ENCODE results near the gene SCN2A. TPM values are rescaled to one million over a fixed set of nuclear protein-coding genes. Genes with fewer than 3 reads are reported as not detected.

SCN2A gene
- total RNA-seq, 1 donor from 2014 or later, result 1.5 TPM

DNA sequence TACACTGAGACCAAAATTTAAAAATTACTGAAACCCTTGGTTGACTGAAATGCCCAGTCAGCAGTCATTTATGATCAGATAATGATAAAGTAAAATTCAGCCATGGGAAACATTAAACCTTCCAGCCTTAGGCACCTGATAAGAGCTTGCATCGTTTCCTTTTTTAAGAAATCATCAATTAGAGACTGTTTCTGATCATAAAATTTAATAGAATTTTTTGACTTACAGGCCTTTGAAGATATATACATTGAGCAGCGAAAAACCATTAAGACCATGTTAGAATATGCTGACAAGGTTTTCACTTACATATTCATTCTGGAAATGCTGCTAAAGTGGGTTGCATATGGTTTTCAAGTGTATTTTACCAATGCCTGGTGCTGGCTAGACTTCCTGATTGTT, 130.7 kb downstream of the SCN2A start:
- no peak for TF ChIP-seq CTCF (IDR thresholded peaks at IDR 0.05; ENCODE audit: unreplicated experiment)
- Mint-ChIP-seq H3K27ac (ENCODE audit: unreplicated experiment) (no peak overlapping the region), H3K9me3 (ENCODE audit: unreplicated experiment) (no peaks in the 10 kb centered on the region), H3K4me1 (ENCODE audit: unreplicated experiment) (peaks cover 3% of the 10 kb centered on the region), H3K36me3 (ENCODE audit: low read depth, unreplicated experiment) (no peaks in the 10 kb centered on the region), H3K4me3 (ENCODE audit: unreplicated experiment) (no peak overlapping the region), H3K27me3 (ENCODE audit: unreplicated experiment) (no peaks in the 10 kb centered on the region)
- DNase-seq (ENCODE audit: low spot score), result no peak

DNA sequence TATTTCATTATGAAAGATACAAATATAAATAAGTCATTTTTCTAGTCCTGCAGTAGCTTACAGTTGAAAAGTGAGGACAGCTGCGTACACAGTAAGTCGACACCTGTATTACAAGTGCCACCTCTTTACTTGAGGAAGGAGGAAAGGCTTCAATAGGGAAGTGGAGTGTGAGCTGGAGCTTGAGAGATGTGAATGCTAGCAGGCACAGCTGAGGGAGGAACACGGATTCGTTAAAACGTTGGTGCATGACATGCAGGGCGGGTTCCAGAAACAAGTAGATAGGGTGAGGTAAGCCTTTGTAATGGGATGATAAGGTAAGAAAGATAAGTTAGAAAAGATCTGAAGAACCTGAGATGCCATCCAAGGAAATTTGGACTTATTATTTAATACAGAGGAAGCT, 132.1 kb downstream of the SCN2A start:
- Mint-ChIP-seq H3K36me3 (ENCODE audit: low read depth, unreplicated experiment) (no peaks in the 10 kb centered on the region), H3K27me3 (ENCODE audit: unreplicated experiment) (no peaks in the 10 kb centered on the region), H3K27ac (ENCODE audit: unreplicated experiment) (no peak overlapping the region), H3K9me3 (ENCODE audit: unreplicated experiment) (no peaks in the 10 kb centered on the region), H3K4me1 (ENCODE audit: unreplicated experiment) (peaks cover 6% of the 10 kb centered on the region), H3K4me3 (ENCODE audit: unreplicated experiment) (no peak overlapping the region)
- TF ChIP-seq CTCF (IDR thresholded peaks at IDR 0.05; ENCODE audit: unreplicated experiment), result no peak
- DNase-seq (ENCODE audit: low spot score), result no peak

GRCh38 chr2:165373278-165374010, 134.2 kb downstream of the SCN2A start:
- Mint-ChIP-seq H3K9me3 (ENCODE audit: unreplicated experiment) (no peaks in the 10 kb centered on the region), H3K36me3 (ENCODE audit: low read depth, unreplicated experiment) (no peaks in the 10 kb centered on the region), H3K27ac (ENCODE audit: unreplicated experiment) (no peak overlapping the region), H3K4me3 (ENCODE audit: unreplicated experiment) (no peak overlapping the region), H3K4me1 (ENCODE audit: unreplicated experiment) (peaks cover 12% of the 10 kb centered on the region), H3K27me3 (ENCODE audit: unreplicated experiment) (no peaks in the 10 kb centered on the region)
- TF ChIP-seq CTCF (IDR thresholded peaks at IDR 0.05; ENCODE audit: unreplicated experiment), result no peak
- no peak for DNase-seq (ENCODE audit: low spot score)

GRCh38 chr2:165376571-165376975, 137.4 kb downstream of the SCN2A start:
- H3K4me1 Mint-ChIP-seq (ENCODE audit: unreplicated experiment), result peaks cover 9% of the 10 kb centered on the region
- no peak for TF ChIP-seq CTCF (IDR thresholded peaks at IDR 0.05; ENCODE audit: unreplicated experiment)
- H3K9me3 Mint-ChIP-seq (ENCODE audit: unreplicated experiment), result no peaks in the 10 kb centered on the region
- no peak overlapping the region for H3K27ac Mint-ChIP-seq (ENCODE audit: unreplicated experiment)
- no peaks in the 10 kb centered on the region for H3K36me3 Mint-ChIP-seq (ENCODE audit: low read depth, unreplicated experiment)
- H3K27me3 Mint-ChIP-seq (ENCODE audit: unreplicated experiment), result no peaks in the 10 kb centered on the region
- H3K4me3 Mint-ChIP-seq (ENCODE audit: unreplicated experiment), result no peak overlapping the region
- DNase-seq (ENCODE audit: low spot score), result no peak

- TF ChIP-seq CTCF (IDR thresholded peaks at IDR 0.05; ENCODE audit: unreplicated experiment), result no peak
- no peaks in the 10 kb centered on the region for H3K4me1 Mint-ChIP-seq (ENCODE audit: unreplicated experiment)
These were observed 143.1 kb downstream of the SCN2A start for GRCh38 chr2:165382362-165382761.

More at GRCh38 chr2:165382362-165382761, 143.1 kb downstream of the SCN2A start:
- Mint-ChIP-seq H3K9me3 (ENCODE audit: unreplicated experiment) (no peaks in the 10 kb centered on the region), H3K27me3 (ENCODE audit: unreplicated experiment) (no peaks in the 10 kb centered on the region), H3K27ac (ENCODE audit: unreplicated experiment) (no peak overlapping the region), H3K4me3 (ENCODE audit: unreplicated experiment) (no peak overlapping the region), H3K36me3 (ENCODE audit: low read depth, unreplicated experiment) (no peaks in the 10 kb centered on the region)
- DNase-seq (ENCODE audit: low spot score), result no peak

All from endothelial cell (in vitro differentiated cells).